Measurements from ENCODE around the gene SAMHD1.
"Not testable (repeated sequence)": the region's sequence is repeated elsewhere in the genome, so short reads cannot be mapped to it uniquely, and the experiment has no call there.

The SAMHD1 gene

DNA sequence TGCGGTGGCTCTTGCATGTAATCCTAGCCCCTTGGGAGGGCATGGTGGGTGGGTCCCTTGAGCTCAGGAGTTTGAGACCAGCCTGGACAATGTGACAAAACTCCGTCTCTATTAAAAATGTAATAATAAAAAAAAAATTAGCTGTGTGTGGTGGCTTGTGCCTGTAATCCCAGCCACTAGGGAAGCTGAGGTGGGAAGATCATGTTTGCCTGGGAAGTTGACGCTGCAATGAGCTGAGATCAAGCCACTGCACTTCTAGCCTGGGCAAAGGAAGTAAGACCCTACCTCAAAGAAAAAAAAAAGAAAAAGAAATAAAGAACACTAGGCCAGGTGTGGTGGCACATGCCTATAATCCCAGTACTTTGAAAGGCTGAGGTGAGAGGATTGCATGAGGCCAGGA, 4.5 kb upstream of the SAMHD1 start:
- DNase-seq (ENCODE audit: low read depth) = no peak

GRCh38 chr20:36951979-36952738, 651 bp upstream of the SAMHD1 start:
- DNase-seq (ENCODE audit: low read depth) = no peak

- peak; percentile 12 for DNase-seq (ENCODE audit: low read depth)
These were observed 902 bp downstream of the SAMHD1 start for GRCh38 chr20:36950414-36951197.

GRCh38 chr20:36941401-36941835, 10.1 kb downstream of the SAMHD1 start:
- no peak for DNase-seq (ENCODE audit: low read depth)

- DNase-seq (ENCODE audit: low read depth) = no peak
These were observed 14.1 kb downstream of the SAMHD1 start for GRCh38 chr20:36937402-36937770.

GRCh38 chr20:36936761-36937401, 14.6 kb downstream of the SAMHD1 start:
- not testable (repeated sequence) for DNase-seq (ENCODE audit: low read depth)

GRCh38 chr20:36936341-36936740, 15.2 kb downstream of the SAMHD1 start:
- no peak for DNase-seq (ENCODE audit: low read depth)

DNA sequence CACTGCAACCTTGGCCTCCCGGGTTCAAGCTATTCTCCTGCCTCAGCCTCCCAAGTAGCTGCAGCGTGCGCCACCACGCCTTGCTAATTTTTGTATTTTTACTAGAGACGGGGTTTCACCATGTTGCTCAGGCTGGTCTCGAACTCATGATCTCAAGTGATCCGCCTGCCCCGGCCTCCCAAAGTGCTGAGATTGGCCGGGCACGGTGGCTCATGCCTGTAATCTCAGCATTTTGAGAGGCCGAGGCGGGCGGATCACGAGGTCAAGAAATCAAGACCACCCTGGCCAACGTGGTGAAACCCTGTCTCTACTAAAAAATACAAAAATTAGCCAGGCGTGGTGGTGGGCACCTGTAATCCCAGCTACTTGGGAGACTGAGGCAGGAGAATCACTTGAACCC, 17.9 kb downstream of the SAMHD1 start:
- DNase-seq (ENCODE audit: low read depth) = not testable (repeated sequence)

DNA sequence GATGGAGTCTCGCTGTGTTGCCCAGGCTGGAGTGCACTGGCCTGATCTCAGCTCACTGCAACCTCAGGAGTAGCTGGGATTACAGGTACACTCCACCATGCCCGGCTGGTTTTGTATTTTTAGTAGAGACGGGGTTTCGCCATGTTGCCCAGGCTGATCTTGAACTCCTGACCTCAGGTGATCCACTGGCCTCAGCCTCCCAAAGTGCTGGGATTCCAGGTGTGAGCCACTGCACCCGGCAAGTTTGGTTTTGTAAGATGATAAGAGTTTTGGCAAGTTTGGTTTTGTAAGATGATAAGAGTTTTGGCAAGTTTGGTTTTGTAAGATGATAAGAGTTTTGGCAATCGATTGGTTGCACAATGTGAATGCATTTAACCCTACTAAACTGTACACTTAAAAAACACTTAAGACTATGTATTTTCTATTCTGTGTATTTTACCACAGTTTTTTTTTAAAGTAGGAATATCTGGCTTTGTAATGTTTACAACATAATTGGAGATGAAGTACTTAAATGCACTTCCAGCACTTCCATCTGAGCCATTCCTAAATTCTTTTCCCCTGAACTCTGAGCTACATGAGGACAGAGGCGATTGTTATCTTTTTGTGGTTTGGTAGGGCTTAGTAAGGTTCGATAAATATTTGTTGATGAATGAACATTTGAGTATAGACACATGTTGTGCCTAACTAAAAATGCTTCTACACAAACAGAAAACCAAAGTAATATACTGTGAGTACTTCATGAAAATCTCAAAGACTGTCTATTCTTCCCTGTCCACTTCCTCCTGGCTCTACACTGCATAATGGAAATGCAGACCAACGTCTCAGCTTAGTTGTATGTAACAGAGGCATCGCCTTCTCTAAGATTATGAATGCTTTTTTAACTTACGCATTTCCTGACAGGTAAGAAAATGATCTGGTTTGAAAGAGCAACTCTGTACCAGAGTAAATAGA, 18.8 kb downstream of the SAMHD1 start:
- DNase-seq (ENCODE audit: low read depth) = no peak

DNA sequence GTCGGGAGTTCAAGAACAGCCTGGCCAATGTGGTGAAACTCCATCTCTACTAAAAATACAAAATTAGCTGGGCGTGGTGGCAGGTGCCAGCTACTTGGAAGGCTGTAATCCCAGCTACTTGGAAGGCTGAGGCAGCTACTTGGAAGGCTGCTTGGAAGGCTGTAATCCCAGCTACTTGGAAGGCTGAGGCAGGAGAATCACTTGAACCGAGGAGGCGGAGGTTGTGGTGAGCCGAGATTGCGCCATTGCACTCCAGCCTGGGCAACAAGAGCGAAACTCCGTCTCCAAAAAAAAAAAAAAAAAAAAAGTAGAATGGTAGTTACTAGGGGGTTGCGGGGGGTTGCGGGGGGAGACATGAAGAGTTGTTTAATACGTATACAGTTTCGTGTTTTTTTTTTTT, 19.4 kb downstream of the SAMHD1 start:
- DNase-seq (ENCODE audit: low read depth) = not testable (repeated sequence)

GRCh38 chr20:36929691-36930090, 21.8 kb downstream of the SAMHD1 start:
- no peak for DNase-seq (ENCODE audit: low read depth)

DNA sequence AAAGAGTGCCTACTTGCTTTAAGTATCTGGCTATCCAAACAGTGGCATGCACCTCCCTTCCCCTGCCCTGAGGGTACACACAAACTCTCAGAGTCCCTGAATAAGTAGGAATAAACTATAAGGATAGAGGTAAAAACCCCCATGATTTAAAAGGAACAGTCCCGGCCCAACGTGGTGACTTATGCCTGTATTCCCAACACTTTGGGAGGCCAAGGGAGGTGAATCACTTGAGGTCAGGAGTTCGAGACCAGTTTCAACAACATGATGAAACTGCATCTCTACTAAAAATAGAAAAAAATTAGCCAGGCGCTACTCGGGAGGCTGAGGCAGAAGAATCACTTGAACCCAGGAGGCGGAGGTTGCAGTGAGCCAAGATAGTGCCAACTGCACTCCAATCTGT, 22.2 kb downstream of the SAMHD1 start:
- no peak for DNase-seq (ENCODE audit: low read depth)

GRCh38 chr20:36927704-36928103, 23.8 kb downstream of the SAMHD1 start:
- DNase-seq (ENCODE audit: low read depth) = no peak

- no peak for DNase-seq (ENCODE audit: low read depth)
These were observed 24.8 kb downstream of the SAMHD1 start for GRCh38 chr20:36926653-36927200.

DNA sequence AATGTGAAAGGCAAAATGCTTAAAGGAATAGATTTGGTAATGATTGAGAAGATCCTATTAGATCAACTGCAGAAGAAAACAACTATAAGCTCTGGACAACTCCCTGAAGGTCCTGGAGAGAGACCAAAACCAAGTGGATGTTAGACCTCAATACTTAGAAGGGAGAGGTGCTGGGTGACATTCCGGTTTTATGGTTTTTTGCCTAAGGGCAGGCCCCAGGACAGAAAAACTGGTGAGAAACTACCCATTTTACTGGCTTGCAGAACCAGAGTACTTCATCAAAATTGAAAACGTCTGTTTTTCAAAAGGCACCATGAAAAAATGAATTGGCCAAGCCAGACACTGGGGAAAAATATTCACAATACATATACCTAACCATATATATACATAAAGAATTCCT, 26.3 kb downstream of the SAMHD1 start:
- no peak for DNase-seq (ENCODE audit: low read depth)

DNA sequence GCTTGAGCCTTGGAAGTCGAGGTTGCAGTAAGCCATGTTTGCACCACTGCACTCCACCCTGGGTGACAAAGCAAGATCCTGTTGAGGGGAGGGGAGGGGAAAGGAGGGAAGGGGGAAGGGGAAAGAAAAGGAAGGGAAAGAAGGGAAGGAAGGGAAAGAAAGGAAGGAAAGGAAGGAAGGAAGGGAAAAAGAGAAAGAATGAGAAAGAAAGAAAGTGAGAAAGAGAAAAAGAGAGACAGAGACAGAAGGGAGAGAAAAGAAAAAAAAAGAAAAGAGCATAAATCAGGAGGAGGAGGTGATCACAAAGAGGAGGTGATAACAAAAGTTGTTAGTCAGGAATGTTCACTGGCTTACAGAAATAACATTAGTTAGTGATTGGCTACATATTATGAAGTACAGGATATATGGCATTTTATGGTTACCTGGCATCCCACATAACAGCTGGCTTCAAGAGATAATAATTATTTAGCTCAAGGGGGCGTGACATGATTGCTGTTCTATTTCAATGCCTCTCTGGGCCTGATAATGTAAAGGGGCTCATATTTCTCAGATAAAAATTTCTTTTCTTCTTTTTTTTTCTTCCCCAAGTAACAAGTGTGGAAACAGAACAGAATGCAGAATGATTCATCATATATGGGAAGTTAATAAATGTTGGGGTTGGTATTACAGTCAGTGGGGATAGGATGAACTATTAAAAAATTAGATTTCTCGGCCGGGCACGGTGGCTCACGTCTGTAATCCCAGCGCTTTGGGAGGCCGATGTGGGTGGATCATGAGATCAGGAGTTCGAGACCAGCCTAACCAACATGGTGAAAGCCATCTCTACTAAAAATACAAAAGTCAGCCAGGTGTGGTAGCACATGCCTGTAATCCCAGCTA, 27.1 kb downstream of the SAMHD1 start:
- no peak for DNase-seq (ENCODE audit: low read depth)

DNA sequence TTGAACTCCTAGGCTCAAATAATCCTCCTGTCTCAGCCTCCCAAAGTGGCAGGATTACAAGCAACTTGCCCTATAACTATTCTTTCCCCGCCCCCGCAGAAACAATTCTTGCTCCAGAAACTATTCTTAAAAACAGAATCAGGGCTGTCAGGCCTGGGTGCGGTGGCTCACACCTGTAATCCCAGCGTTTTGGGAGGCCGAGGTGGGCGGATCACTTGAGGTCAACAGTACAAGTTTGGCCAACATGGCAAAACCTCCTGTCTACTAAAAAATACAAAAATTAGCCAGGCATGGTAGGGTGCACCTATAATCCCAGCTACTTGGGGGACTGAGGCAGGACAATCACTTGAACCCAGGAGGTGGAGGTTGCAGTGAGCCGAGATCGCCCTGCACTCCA, 31.2 kb downstream of the SAMHD1 start:
- DNase-seq (ENCODE audit: low read depth) = no peak

DNA sequence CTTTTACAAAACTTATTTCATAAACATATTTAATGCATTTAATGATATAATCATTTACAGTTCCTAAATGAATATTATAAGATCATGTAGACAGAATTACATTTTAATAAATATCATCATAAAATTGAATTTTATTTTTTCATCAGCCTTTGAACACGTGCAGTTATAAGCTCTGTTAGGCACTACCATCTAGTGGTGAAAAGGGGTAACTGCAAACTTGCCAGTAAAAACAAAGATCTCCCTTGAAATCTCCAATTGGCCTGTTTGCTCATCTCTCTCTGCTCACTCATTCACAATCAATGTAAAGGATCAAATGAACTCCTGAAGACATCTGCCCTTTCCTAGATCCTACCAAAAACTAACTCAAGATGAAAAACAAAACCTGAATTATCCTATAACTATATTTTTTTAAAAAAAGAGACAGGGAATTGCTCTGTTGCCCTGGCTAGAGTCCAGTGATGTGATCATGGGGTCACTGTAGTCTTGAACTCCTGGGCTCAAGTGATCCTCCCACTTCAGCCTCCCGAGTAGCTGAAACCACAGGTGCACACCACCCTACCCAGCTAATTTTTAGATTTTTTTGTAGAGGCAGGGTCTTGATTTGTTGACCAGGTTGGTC, 31.7 kb downstream of the SAMHD1 start:
- no peak for DNase-seq (ENCODE audit: low read depth)

DNA sequence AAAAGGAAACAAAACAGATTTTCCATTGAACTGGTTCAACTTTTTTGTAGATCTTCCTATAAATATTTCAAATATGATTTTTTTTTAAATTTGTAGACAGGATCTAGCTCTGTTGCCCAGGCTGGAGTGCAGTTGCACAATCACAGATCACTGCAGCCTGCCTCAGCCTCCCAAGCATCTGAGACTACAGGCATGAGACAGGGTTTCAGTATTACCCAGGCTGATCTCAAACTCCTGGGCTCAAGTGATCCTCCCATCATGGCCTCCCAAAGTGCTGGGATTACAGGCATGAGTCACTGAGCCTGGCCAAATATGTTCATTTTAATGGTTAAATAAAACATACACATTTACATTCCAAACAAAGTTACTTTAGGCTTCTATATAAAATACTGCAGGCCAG, 33.6 kb downstream of the SAMHD1 start:
- DNase-seq (ENCODE audit: low read depth) = no peak

DNA sequence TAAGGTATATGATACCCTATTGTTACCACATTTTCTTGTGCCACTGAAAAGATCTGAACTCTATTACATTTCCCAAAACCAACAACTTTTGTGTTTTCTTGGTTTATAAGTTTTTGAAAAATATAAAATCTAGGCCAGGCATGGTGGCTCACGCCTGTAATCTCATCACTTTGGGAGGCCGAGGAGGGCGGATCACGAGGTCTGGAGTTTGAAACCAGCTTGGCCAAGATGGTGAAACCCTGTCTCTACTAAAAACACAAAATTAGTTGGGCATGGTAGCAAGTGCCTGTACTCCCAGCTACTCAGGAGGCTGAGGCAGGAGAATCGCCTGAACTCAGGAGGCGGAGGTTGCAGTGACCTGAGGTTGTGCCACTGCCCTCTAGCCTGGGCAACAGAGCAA, 34.3 kb downstream of the SAMHD1 start:
- DNase-seq (ENCODE audit: low read depth) = no peak
